ENCODE results near the gene P3R3URF. TPM values are rescaled to one million over a fixed set of nuclear protein-coding genes. Genes with fewer than 3 reads are reported as not detected.

P3R3URF gene
- total and polyA plus RNA-seq, 12 donors = not detected

DNA sequence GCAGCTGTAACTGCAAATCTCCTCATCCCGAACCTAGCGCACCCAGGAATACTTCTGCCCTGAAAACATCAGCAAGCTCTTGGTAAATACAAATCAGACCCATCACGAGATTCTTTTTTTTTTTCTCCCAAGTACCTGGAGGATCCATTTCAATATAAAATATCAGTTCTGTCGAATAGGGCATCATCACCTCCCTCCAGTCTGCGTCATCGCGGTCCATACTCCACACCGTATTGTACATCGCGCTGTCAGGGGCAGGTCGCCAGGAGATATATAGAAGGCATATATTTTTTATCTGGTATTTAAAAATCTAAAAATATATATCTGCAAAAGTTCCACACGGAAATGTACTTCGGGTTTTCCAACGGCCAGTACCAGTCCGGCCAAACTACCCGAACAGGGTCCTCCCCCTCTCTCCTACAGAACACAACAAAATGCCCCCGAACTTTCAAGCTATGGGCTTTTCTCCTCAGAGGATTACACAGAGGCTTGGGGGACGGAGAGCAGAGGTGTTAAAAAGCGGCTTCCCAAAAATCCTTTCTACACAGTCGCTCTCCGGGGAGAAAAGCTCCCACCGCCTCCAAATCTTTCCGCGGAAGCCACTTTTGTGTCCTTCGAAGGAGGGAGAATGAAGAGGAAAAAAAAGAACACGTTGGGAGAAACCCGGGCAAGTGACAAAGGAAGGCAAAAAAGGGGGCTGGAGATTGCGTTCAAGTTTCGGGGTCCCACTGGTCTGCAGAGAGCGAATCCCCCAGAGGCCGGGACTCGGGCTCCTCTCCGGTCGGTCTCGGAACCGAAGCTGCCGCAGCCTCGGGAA lies 44.4 kb downstream of the P3R3URF start:
- Histone ChIP-seq H3K36me3 (replicated peaks in 1 of 2) (no peaks in the 10 kb centered on the region), H3K4me1 (replicated peaks in 1 of 2) (peaks cover 24 to 49% of the 10 kb centered on the region in 2 donors), H3K9me3 (replicated peaks in 1 of 3) (no peaks in the 10 kb centered on the region), H3K27me3 (no peaks in the 10 kb centered on the region), H3K27ac (peak overlapping the region; percentile 95 to 98 (median 97)), H3K4me3 (peak overlapping the region in 3 of 4 donors; percentile 69 to 75 (median 69))
- peak; percentile 25 to 74 (median 40) for DNase-seq
- WGBS, 4 donors = 0 to 1% (median 1%) methylated on average over 37 to 38 of the region's 38 CpGs
- no peak for TF ChIP-seq POLR2A (IDR thresholded peaks at IDR 0.05)
- TF ChIP-seq, protein P1, sequence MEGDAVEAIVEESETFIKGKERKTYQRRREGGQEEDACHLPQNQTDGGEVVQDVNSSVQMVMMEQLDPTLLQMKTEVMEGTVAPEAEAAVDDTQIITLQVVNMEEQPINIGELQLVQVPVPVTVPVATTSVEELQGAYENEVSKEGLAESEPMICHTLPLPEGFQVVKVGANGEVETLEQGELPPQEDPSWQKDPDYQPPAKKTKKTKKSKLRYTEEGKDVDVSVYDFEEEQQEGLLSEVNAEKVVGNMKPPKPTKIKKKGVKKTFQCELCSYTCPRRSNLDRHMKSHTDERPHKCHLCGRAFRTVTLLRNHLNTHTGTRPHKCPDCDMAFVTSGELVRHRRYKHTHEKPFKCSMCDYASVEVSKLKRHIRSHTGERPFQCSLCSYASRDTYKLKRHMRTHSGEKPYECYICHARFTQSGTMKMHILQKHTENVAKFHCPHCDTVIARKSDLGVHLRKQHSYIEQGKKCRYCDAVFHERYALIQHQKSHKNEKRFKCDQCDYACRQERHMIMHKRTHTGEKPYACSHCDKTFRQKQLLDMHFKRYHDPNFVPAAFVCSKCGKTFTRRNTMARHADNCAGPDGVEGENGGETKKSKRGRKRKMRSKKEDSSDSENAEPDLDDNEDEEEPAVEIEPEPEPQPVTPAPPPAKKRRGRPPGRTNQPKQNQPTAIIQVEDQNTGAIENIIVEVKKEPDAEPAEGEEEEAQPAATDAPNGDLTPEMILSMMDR (IDR thresholded peaks at IDR 0.05) = no peak
- intact Hi-C loops (cut with DNase I) = loop anchor here in 1 of 2 donors (5.0 kb wide), 1 partner anchor 95 kb away; no protein-coding TSS in a partner anchor

DNA sequence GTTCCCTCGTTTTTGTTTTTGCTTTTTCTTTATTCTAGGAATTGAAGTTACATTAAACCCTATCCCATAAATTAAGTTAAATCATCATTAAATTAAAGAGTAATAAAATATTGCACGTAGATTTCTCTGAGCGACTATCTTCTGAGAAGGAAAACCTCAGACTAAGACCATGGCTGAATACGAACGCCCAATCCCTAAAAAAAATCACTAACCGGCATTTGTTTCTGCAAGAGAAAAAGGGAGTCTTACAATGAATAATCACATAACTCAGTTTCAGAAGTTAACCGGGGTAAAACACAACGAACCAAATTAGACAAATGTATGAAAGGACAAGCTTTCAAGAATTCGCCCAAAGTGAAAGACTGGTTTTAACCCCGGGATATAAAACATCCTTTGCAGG lies 45.2 kb downstream of the P3R3URF start:
- peak overlapping the region in 2 of 5 donors; percentile 97 to 98 for H3K27ac ChIP-seq

DNA sequence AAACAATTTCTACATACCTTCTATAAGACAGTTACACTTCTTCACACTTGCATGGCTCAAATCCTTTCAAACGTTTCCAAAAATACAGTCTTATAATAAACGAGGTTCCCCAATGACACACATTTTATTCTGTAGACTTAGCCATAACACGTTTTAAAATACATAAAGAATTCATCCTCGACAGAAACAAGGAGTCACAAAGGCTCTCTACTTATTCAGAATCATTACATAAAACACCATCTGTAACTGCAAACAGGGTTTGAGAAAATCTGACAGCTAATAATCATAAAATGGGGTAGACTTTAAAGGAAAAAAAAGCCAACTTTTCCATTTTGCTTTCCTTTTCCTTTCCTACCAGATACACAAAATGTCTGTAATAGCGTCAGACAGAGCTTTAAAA lies 45.7 kb downstream of the P3R3URF start:
- H3K36me3 ChIP-seq (replicated peaks in 1 of 2) = no peaks in the 10 kb centered on the region
- peaks cover 24 to 49% of the 10 kb centered on the region in 2 donors for H3K4me1 ChIP-seq (replicated peaks in 1 of 2)
- H3K4me3 ChIP-seq = peak overlapping the region in 2 of 4 donors; percentile 69 to 75
- no peak overlapping the region for H3K27ac ChIP-seq
- WGBS, 4 donors = 6 to 17% (median 9%) methylated on average over 5 of the region's 5 CpGs
- intact Hi-C loops (cut with DNase I) = loop anchor here in 1 of 2 donors (5.0 kb wide), 1 partner anchor 93 kb away; no protein-coding TSS in a partner anchor
- no peak for DNase-seq
- TF ChIP-seq POLR2A (IDR thresholded peaks at IDR 0.05) = no peak
- TF ChIP-seq, protein P1 (IDR thresholded peaks at IDR 0.05) = no peak
- no peaks in the 10 kb centered on the region for H3K9me3 ChIP-seq (replicated peaks in 1 of 3)
- no peaks in the 10 kb centered on the region for H3K27me3 ChIP-seq

More for the DNA sequence above, 45.2 kb downstream of the P3R3URF start:
- intact Hi-C loops (cut with DNase I) = loop anchor here in 1 of 2 donors (5.0 kb wide), 1 partner anchor 94 kb away; no protein-coding TSS in a partner anchor
- H3K4me3 ChIP-seq = peak overlapping the region in 2 of 4 donors; percentile 69 to 75
- H3K36me3 ChIP-seq (replicated peaks in 1 of 2) = no peaks in the 10 kb centered on the region
- TF ChIP-seq, protein P1 (IDR thresholded peaks at IDR 0.05) = no peak
- no peak for TF ChIP-seq POLR2A (IDR thresholded peaks at IDR 0.05)
- peaks cover 24 to 49% of the 10 kb centered on the region in 2 donors for H3K4me1 ChIP-seq (replicated peaks in 1 of 2)
- no peaks in the 10 kb centered on the region for H3K9me3 ChIP-seq (replicated peaks in 1 of 3)
- WGBS, 4 donors = 0 to 5% (median 3%) methylated on average over 10 of the region's 10 CpGs
- DNase-seq = no peak
- no peaks in the 10 kb centered on the region for H3K27me3 ChIP-seq

DNA sequence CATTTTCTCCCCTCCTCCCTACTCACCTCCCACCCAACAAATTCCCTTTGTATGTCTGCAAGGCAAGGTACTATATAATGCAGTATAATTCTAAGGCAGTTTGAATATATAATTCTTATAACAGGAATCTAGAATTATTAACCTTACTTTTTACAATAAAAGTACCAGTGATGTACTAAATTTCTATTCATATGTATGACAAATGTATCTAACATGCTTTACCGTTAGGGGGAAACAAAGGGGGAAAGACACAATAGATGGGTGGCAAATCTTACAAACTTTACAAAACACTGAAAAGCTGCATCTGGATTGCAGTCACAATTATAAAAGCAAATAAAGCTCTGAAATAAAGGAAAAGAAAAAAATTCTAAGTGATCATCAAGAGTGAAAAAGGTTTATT lies 46.2 kb downstream of the P3R3URF start:
- intact Hi-C loops (cut with DNase I) = loop anchor here in 1 of 2 donors (5.0 kb wide), 1 partner anchor 93 kb away; no protein-coding TSS in a partner anchor
- no peak for TF ChIP-seq POLR2A (IDR thresholded peaks at IDR 0.05)
- TF ChIP-seq, protein P1 (IDR thresholded peaks at IDR 0.05) = no peak
- DNase-seq = no peak
- H3K9me3 ChIP-seq (replicated peaks in 1 of 3) = no peaks in the 10 kb centered on the region
- H3K27ac ChIP-seq = no peak overlapping the region
- peak overlapping the region in 2 of 4 donors; percentile 69 to 75 for H3K4me3 ChIP-seq
- no peaks in the 10 kb centered on the region for H3K36me3 ChIP-seq (replicated peaks in 1 of 2)
- WGBS, 4 donors = 31 to 52% (median 38%) methylated on average over 1 of the region's 1 CpG
- H3K27me3 ChIP-seq = no peaks in the 10 kb centered on the region
- peaks cover 22 to 45% of the 10 kb centered on the region in 2 donors for H3K4me1 ChIP-seq (replicated peaks in 1 of 2)
